Smooth muscle cell (in vitro differentiated cells): ENCODE measurements around the gene RPL29. TPM values are rescaled to one million over a fixed set of nuclear protein-coding genes. Genes with fewer than 3 reads are reported as not detected.

ENCODE experiments used
- DNase-seq: peaks from one replicate; lab custom pipeline; 2025; ENCODE audit not compliant: unreplicated experiment; lab: John Stamatoyannopoulos, UW
- H2AFZ ChIP-seq: fragments of 200-600 bp; sonication (generic); 2 replicates; pipeline ENCODE4 v1.6.0; 2016; ENCODE audit warnings: antibody characterized with exemption, low read depth, mild to moderate bottlenecking
- H3F3A ChIP-seq: fragments of 200-600 bp; sonication (generic); 2 replicates; pipeline ENCODE4 v1.6.0; 2017; ENCODE audit warnings: antibody characterized with exemption, low read depth
- H3K27ac ChIP-seq: fragments of 200-600 bp; sonication (generic); 2 replicates; pipeline ENCODE4 v1.5.1; 2016; ENCODE audit warnings: low read depth, mild to moderate bottlenecking
- H3K27me3 ChIP-seq: fragments of 200-600 bp; sonication (generic); 2 replicates; pipeline ENCODE4 v1.6.1; 2016; ENCODE audit warnings: low read depth, mild to moderate bottlenecking
- H3K36me3 ChIP-seq: fragments of 200-600 bp; sonication (generic); 2 replicates; pipeline ENCODE4 v1.5.1; 2016; ENCODE audit warnings: low read depth
- H3K4me1 ChIP-seq: fragments of 200-600 bp; sonication (generic); 2 replicates; pipeline ENCODE4 v1.5.1; 2016; ENCODE audit warnings: low read depth
- H3K4me2 ChIP-seq: fragments of 200-600 bp; sonication (generic); 2 replicates; pipeline ENCODE4 v1.6.0; 2016; ENCODE audit warnings: mild to moderate bottlenecking
- H3K4me3 ChIP-seq: fragments of 200-600 bp; sonication (generic); 2 replicates; pipeline ENCODE4 v1.5.1; 2016; ENCODE audit warnings: mild to moderate bottlenecking
- H3K79me2 ChIP-seq: fragments of 200-600 bp; sonication (generic); 2 replicates; pipeline ENCODE4 v1.6.0; 2016; ENCODE audit warnings: low read depth, mild to moderate bottlenecking
- H3K9ac ChIP-seq: fragments of 200-600 bp; sonication (generic); 2 replicates; pipeline ENCODE4 v1.6.0; 2016; ENCODE audit warnings: low read depth
- H3K9me3 ChIP-seq: fragments of 200-600 bp; sonication (generic); replicated peaks from 2 replicates; pipeline ENCODE4 v1.5.1; 2016; ENCODE audit warnings: low read depth
- H4K20me1 ChIP-seq: fragments of 200-600 bp; sonication (generic); 2 replicates; pipeline ENCODE4 v1.6.0; 2016; ENCODE audit warnings: low read depth
- CTCF ChIP-seq: fragments of 200-600 bp; sonication (generic); IDR thresholded peaks from 2 replicates; pipeline ENCODE4 v1.5.1; 2017; ENCODE audit warnings: borderline replicate concordance, mild to moderate bottlenecking, antibody characterized with exemption; ENCODE audit not compliant: insufficient read depth, poor library complexity, severe bottlenecking
- WGBS: methylation state at CpG from one replicate; pipeline ENCODE4 v1.1.7; 2016; ENCODE audit warnings: low lambda C conversion rate; 5-methylcytosine and 5-hydroxymethylcytosine counted together
- polyA plus RNA-seq: library from polyadenylated mRNA; unstranded; fragments of >200 nt; fragmentation: Nextera tagmentation; extraction: Ambion mirVana; gene quantifications from 2 replicates; pipeline ENCODE4 v1.2.1, GENCODE V29; 2016
- total RNA-seq: library from RNA; depleted of rRNA; stranded (reverse); fragments of >200 nt; gene quantifications from 2 replicates; pipeline ENCODE4 v1.2.3, GENCODE V29; 2014

The RPL29 gene
- total and polyA plus RNA-seq, 2 experiments from 2014 or later: 708 to 1,004 TPM

- no peak for TF ChIP-seq CTCF
- WGBS: 98% methylated on average over 20 of the region's 20 CpGs
- no peaks in the 10 kb centered on the region for H3K9me3 ChIP-seq
- H3K4me1 ChIP-seq: peaks cover 15% of the 10 kb centered on the region
- H3K79me2 ChIP-seq: peaks cover 8% of the 10 kb centered on the region
- H3K4me2 ChIP-seq: no peak overlapping the region
- H3F3A ChIP-seq: no peaks in the 10 kb centered on the region
- no peak overlapping the region for H3K27ac ChIP-seq
- no peaks in the 10 kb centered on the region for H3K36me3 ChIP-seq
- H3K9ac ChIP-seq: no peak overlapping the region
- DNase-seq: no peak
- H4K20me1 ChIP-seq: peaks cover 34% of the 10 kb centered on the region
- no peak overlapping the region for H3K4me3 ChIP-seq
- H2AFZ ChIP-seq: no peak overlapping the region
- peaks cover 15% of the 10 kb centered on the region for H3K27me3 ChIP-seq
These were observed 36.8 kb downstream of the RPL29 start for GRCh38 chr3:51958603-51959521.

GRCh38 chr3:51957520-51958205 is 38.0 kb downstream of the RPL29 start:
- H4K20me1 ChIP-seq: peaks cover 22% of the 10 kb centered on the region
- no peaks in the 10 kb centered on the region for H3K79me2 ChIP-seq
- H3K4me3 ChIP-seq: no peak overlapping the region
- H3K27me3 ChIP-seq: peaks cover 16% of the 10 kb centered on the region
- H3K27ac ChIP-seq: no peak overlapping the region
- H3K4me1 ChIP-seq: peaks cover 8% of the 10 kb centered on the region
- no peaks in the 10 kb centered on the region for H3F3A ChIP-seq
- H3K9me3 ChIP-seq: no peaks in the 10 kb centered on the region
- WGBS: 96% methylated on average over 15 of the region's 15 CpGs
- H3K4me2 ChIP-seq: no peak overlapping the region
- no peak overlapping the region for H3K9ac ChIP-seq
- no peaks in the 10 kb centered on the region for H3K36me3 ChIP-seq
- no peak for DNase-seq
- no peak overlapping the region for H2AFZ ChIP-seq
- TF ChIP-seq CTCF: no peak

GRCh38 chr3:51955893-51956770 is 39.6 kb downstream of the RPL29 start:
- Histone ChIP-seq H3K4me2 (peak overlapping the region; percentile 94), H2AFZ (no peak overlapping the region), H3K79me2 (no peaks in the 10 kb centered on the region), H3K27me3 (peaks cover 16% of the 10 kb centered on the region), H3K36me3 (no peaks in the 10 kb centered on the region), H4K20me1 (peaks cover 9% of the 10 kb centered on the region), H3K9ac (no peak overlapping the region), H3K9me3 (no peaks in the 10 kb centered on the region), H3K4me3 (peak overlapping the region; percentile 46), H3F3A (no peaks in the 10 kb centered on the region), H3K27ac (no peak overlapping the region), H3K4me1 (peaks cover 5% of the 10 kb centered on the region)
- peak; percentile 52 for DNase-seq
- 4% methylated on average over 92 of the region's 97 CpGs for WGBS
- peak; percentile 51 for TF ChIP-seq CTCF
